KMS-11 (cell line): Measurements from ENCODE around the gene HEPACAM.

ENCODE experiments used
- H2AFZ ChIP-seq: fragments of 200-600 bp; sonication (generic); 2 replicates; pipeline ENCODE4 v1.6.1; 2016; ENCODE audit warnings: antibody characterized with exemption, mixed run types, low read depth
- H3K27ac ChIP-seq: fragments of 200-600 bp; sonication (generic); 2 replicates; pipeline ENCODE4 v1.6.1; 2016; ENCODE audit warnings: mild to moderate bottlenecking, mixed run types
- H3K27me3 ChIP-seq: fragments of 200-600 bp; sonication (generic); 2 replicates; pipeline ENCODE4 v1.6.1; 2017; ENCODE audit warnings: mild to moderate bottlenecking, low read depth, mixed run types, moderate library complexity; ENCODE audit not compliant: insufficient read depth
- H3K36me3 ChIP-seq: fragments of 200-600 bp; sonication (generic); 2 replicates; pipeline ENCODE4 v1.6.1; 2017; ENCODE audit warnings: mild to moderate bottlenecking, mixed run types; ENCODE audit not compliant: insufficient read depth
- H3K4me1 ChIP-seq: fragments of 200-600 bp; sonication (generic); 2 replicates; pipeline ENCODE4 v1.6.1; 2016; ENCODE audit warnings: mild to moderate bottlenecking, low read depth, mixed run types; ENCODE audit not compliant: poor library complexity, severe bottlenecking
- H3K4me2 ChIP-seq: fragments of 200-600 bp; sonication (generic); 2 replicates; pipeline ENCODE4 v1.7.0; 2016; ENCODE audit warnings: mild to moderate bottlenecking, mixed run types
- H3K4me3 ChIP-seq: fragments of 200-600 bp; sonication (generic); IDR thresholded peaks from 2 replicates; pipeline ENCODE4 v1.6.1; 2017; ENCODE audit warnings: low read depth, low read length, mixed read lengths; ENCODE audit not compliant: insufficient read depth
- H3K79me2 ChIP-seq: fragments of 200-600 bp; sonication (generic); 2 replicates; pipeline ENCODE4 v1.6.1; 2016; ENCODE audit warnings: low read depth, mixed run types; ENCODE audit not compliant: insufficient read depth
- H3K9ac ChIP-seq: fragments of 200-600 bp; sonication (generic); 2 replicates; pipeline ENCODE4 v1.6.1; 2016; ENCODE audit warnings: mild to moderate bottlenecking, mixed run types
- H4K20me1 ChIP-seq: fragments of 200-600 bp; sonication (generic); 2 replicates; pipeline ENCODE4 v1.6.1; 2016; ENCODE audit warnings: mild to moderate bottlenecking, mixed run types; ENCODE audit not compliant: insufficient read depth
- CTCF ChIP-seq: fragments of 200-600 bp; sonication (generic); conservative IDR thresholded peaks from 2 replicates; pipeline ENCODE4 v1.6.1; 2017; ENCODE audit warnings: low read depth, mild to moderate bottlenecking, antibody characterized with exemption, low read length, moderate library complexity, mixed read lengths

HEPACAM gene

GRCh38 chr11:124892750-124893454, 42.9 kb downstream of the HEPACAM start:
- H3K27ac ChIP-seq, result no peak overlapping the region
- H4K20me1 ChIP-seq, result no peaks in the 10 kb centered on the region
- no peaks in the 10 kb centered on the region for H3K79me2 ChIP-seq
- H3K4me2 ChIP-seq, result no peak overlapping the region
- H3K36me3 ChIP-seq, result no peaks in the 10 kb centered on the region
- H3K9ac ChIP-seq, result no peak overlapping the region
- no peak overlapping the region for H3K4me3 ChIP-seq
- no peak overlapping the region for H2AFZ ChIP-seq
- H3K4me1 ChIP-seq, result no peaks in the 10 kb centered on the region
- H3K27me3 ChIP-seq, result no peaks in the 10 kb centered on the region
- TF ChIP-seq CTCF, result no peak

DNA sequence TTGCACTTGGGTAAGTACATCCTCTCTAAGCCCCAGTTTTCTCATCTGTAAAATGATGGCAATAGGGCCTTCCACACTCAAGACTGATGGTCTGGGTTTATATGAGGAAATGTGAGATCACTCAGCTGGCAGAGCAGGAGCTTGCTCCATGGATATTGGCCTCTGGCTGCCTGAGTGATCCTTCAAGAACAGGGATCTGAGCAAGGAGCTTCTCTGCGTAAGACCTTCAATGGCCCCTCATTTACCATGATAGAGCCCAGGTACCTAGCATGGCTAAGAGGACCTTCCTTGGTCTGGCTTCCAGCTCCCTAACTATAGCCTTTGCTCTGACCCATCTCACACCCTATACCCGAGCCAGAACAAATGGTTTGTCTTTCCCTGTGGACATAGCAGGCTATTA, 43.7 kb downstream of the HEPACAM start:
- no peaks in the 10 kb centered on the region for H3K36me3 ChIP-seq
- H3K27ac ChIP-seq, result no peak overlapping the region
- no peaks in the 10 kb centered on the region for H3K4me1 ChIP-seq
- H3K27me3 ChIP-seq, result no peaks in the 10 kb centered on the region
- no peaks in the 10 kb centered on the region for H4K20me1 ChIP-seq
- H3K4me2 ChIP-seq, result no peak overlapping the region
- no peak for TF ChIP-seq CTCF
- no peaks in the 10 kb centered on the region for H3K79me2 ChIP-seq
- H3K9ac ChIP-seq, result no peak overlapping the region
- no peak overlapping the region for H2AFZ ChIP-seq
- no peak overlapping the region for H3K4me3 ChIP-seq

GRCh38 chr11:124891373-124891861, 44.4 kb downstream of the HEPACAM start:
- Histone ChIP-seq H3K27ac (no peak overlapping the region), H3K4me1 (no peaks in the 10 kb centered on the region), H2AFZ (no peak overlapping the region), H3K27me3 (no peaks in the 10 kb centered on the region), H3K4me3 (no peak overlapping the region), H4K20me1 (no peaks in the 10 kb centered on the region), H3K9ac (no peak overlapping the region), H3K36me3 (no peaks in the 10 kb centered on the region), H3K79me2 (no peaks in the 10 kb centered on the region), H3K4me2 (no peak overlapping the region)
- TF ChIP-seq CTCF, result no peak

- H3K4me3 ChIP-seq, result no peak overlapping the region
- H3K27ac ChIP-seq, result no peak overlapping the region
- TF ChIP-seq CTCF, result no peak
- H3K27me3 ChIP-seq, result no peaks in the 10 kb centered on the region
- H3K9ac ChIP-seq, result no peak overlapping the region
- H3K79me2 ChIP-seq, result no peaks in the 10 kb centered on the region
- H3K36me3 ChIP-seq, result no peaks in the 10 kb centered on the region
- H3K4me2 ChIP-seq, result no peak overlapping the region
- H4K20me1 ChIP-seq, result no peaks in the 10 kb centered on the region
- no peak overlapping the region for H2AFZ ChIP-seq
- no peaks in the 10 kb centered on the region for H3K4me1 ChIP-seq
Observed at GRCh38 chr11:124890683-124891372, 45.0 kb downstream of the HEPACAM start.
